ENCODE measurements around the gene CLSTN2. TPM values are rescaled to one million over a fixed set of nuclear protein-coding genes. Genes with fewer than 3 reads are reported as not detected.

Gene CLSTN2
- total RNA-seq, 4 donors from 2014 or later = 13.4 to 21.3 (median 19.4) TPM

- Histone ChIP-seq H3K9me3 (no peaks in the 10 kb centered on the region), H3K4me1 (peaks cover 0 to 21% (median 0%) of the 10 kb centered on the region in 4 donors), H3K36me3 (no peaks in the 10 kb centered on the region), H3K27ac (no peak overlapping the region), H3K4me3 (no peak overlapping the region), H3K27me3 (no peaks in the 10 kb centered on the region)
- no peak for DNase-seq (ENCODE audit: low spot score in 2 of 2)
- no peak for TF ChIP-seq POLR2A (IDR thresholded peaks at IDR 0.05)
- TF ChIP-seq, protein P1, sequence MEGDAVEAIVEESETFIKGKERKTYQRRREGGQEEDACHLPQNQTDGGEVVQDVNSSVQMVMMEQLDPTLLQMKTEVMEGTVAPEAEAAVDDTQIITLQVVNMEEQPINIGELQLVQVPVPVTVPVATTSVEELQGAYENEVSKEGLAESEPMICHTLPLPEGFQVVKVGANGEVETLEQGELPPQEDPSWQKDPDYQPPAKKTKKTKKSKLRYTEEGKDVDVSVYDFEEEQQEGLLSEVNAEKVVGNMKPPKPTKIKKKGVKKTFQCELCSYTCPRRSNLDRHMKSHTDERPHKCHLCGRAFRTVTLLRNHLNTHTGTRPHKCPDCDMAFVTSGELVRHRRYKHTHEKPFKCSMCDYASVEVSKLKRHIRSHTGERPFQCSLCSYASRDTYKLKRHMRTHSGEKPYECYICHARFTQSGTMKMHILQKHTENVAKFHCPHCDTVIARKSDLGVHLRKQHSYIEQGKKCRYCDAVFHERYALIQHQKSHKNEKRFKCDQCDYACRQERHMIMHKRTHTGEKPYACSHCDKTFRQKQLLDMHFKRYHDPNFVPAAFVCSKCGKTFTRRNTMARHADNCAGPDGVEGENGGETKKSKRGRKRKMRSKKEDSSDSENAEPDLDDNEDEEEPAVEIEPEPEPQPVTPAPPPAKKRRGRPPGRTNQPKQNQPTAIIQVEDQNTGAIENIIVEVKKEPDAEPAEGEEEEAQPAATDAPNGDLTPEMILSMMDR (IDR thresholded peaks at IDR 0.05) = no peak
- TF ChIP-seq EP300 (IDR thresholded peaks at IDR 0.05) = no peak
- WGBS, 2 donors = 92 to 93% methylated on average over 2 of the region's 2 CpGs
These were observed 359.1 kb downstream of the CLSTN2 start for GRCh38 chr3:140294058-140294457.

GRCh38 chr3:140296796-140297352 is 361.9 kb downstream of the CLSTN2 start:
- no peaks in the 10 kb centered on the region for H3K9me3 ChIP-seq
- peaks cover 0 to 19% (median 0%) of the 10 kb centered on the region in 4 donors for H3K4me1 ChIP-seq
- no peak overlapping the region for H3K27ac ChIP-seq
- H3K36me3 ChIP-seq = no peaks in the 10 kb centered on the region
- peak in 1 of 2 donors; percentile 28 for TF ChIP-seq EP300 (IDR thresholded peaks at IDR 0.05)
- TF ChIP-seq POLR2A (IDR thresholded peaks at IDR 0.05) = no peak
- TF ChIP-seq, protein P1 (IDR thresholded peaks at IDR 0.05) = no peak
- 58 to 73% methylated on average over 3 of the region's 3 CpGs for whole genome bisulfite sequencing, 2 donors
- no peaks in the 10 kb centered on the region for H3K27me3 ChIP-seq
- no peak overlapping the region for H3K4me3 ChIP-seq
- DNase-seq (ENCODE audit: low spot score in 2 of 2) = no peak

GRCh38 chr3:140298043-140298442 is 363.1 kb downstream of the CLSTN2 start:
- Histone ChIP-seq H3K36me3 (no peaks in the 10 kb centered on the region), H3K27me3 (no peaks in the 10 kb centered on the region), H3K4me1 (peaks cover 0 to 10% (median 0%) of the 10 kb centered on the region in 4 donors), H3K27ac (no peak overlapping the region), H3K9me3 (no peaks in the 10 kb centered on the region), H3K4me3 (no peak overlapping the region)
- DNase-seq (ENCODE audit: low spot score in 2 of 2) = no peak
- 92 to 100% methylated on average over 1 of the region's 1 CpG for WGBS, 2 donors
- TF ChIP-seq EP300 (IDR thresholded peaks at IDR 0.05) (no peak), POLR2A (IDR thresholded peaks at IDR 0.05) (no peak)
- TF ChIP-seq, protein P1 (IDR thresholded peaks at IDR 0.05) = no peak

DNA sequence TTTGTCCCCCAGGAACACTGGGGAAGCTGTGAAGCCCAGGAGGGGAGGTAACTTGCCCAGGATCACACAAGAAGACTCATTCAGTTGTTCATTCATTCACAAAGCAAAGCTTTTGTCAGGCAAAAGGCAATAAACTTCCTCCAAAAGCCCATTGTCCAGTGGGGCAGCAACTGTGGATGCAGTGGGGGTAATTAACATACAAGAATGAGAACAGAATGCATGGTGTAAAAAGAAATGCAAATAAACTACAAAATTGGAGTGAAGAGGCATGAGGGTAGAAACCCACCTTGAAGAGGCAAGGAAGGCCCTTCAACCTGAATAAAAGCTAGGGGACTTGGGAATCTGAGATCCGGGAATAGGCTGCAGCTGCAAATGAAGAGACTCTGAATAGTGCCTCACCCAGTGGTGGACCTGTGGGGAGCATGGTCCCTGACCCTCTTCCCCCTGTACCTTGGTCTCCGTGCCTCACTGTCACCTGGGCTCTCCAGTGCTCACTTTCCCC is 363.6 kb downstream of the CLSTN2 start:
- no peak for DNase-seq (ENCODE audit: low spot score in 2 of 2)
- H3K27ac ChIP-seq = no peak overlapping the region
- H3K4me3 ChIP-seq = no peak overlapping the region
- H3K9me3 ChIP-seq = no peaks in the 10 kb centered on the region
- H3K4me1 ChIP-seq = peaks cover 0 to 10% (median 0%) of the 10 kb centered on the region in 4 donors
- H3K36me3 ChIP-seq = no peaks in the 10 kb centered on the region
- TF ChIP-seq EP300 (IDR thresholded peaks at IDR 0.05) (no peak), POLR2A (IDR thresholded peaks at IDR 0.05) (no peak)
- TF ChIP-seq, protein P1 (IDR thresholded peaks at IDR 0.05) = no peak
- WGBS, 2 donors = 80 to 82% methylated on average over 2 of the region's 2 CpGs
- H3K27me3 ChIP-seq = no peaks in the 10 kb centered on the region

- no peaks in the 10 kb centered on the region for H3K27me3 ChIP-seq
- H3K9me3 ChIP-seq = no peaks in the 10 kb centered on the region
- no peak for DNase-seq (ENCODE audit: low spot score in 2 of 2)
- TF ChIP-seq, protein P1 (IDR thresholded peaks at IDR 0.05) = no peak
- TF ChIP-seq POLR2A (IDR thresholded peaks at IDR 0.05) = no peak
- TF ChIP-seq EP300 (IDR thresholded peaks at IDR 0.05) = no peak
- H3K4me1 ChIP-seq = no peaks in the 10 kb centered on the region
- H3K36me3 ChIP-seq = no peaks in the 10 kb centered on the region
- H3K4me3 ChIP-seq = no peak overlapping the region
- WGBS, 2 donors = 92 to 94% methylated on average over 2 of the region's 2 CpGs
- H3K27ac ChIP-seq = no peak overlapping the region
These were observed 368.9 kb downstream of the CLSTN2 start for GRCh38 chr3:140303875-140304274.

Data from tibial nerve (tissue), 4 donors.